K562 (cell line): Measurements from ENCODE around the gene KCNJ14. TPM values are rescaled to one million over a fixed set of nuclear protein-coding genes. Genes with fewer than 3 reads are reported as not detected.

Experiments used
- ATAC-seq: fragments of 200-7000 bp; cut with Tn5 transposase; 3 replicates; pipeline ENCODE4 v1.9.1; 2020; ENCODE audit warnings: moderate library complexity
- BruUV-seq: library from RNA; stranded (reverse); fragments of 400-500 nt; replicated peaks from 2 replicates; lab custom pipeline; 2021; lab: Mats Ljungman, UMichigan
- CTCF ChIA-PET: fragments of 300-600 bp; formaldehyde crosslinking; extraction: SDS; loops from one replicate; lab custom pipeline; 2021; ENCODE audit warnings: low intra/inter-chr PET ratio; lab: Yijun Ruan, JAX
- POLR2A ChIA-PET: fragments of 300-600, 350-650 bp; sonication (Branson Sonifier 250); formaldehyde crosslinking; extraction: SDS; loops from one replicate; lab custom pipeline; 2021; ENCODE audit warnings: antibody characterized with exemption, inconsistent platforms; lab: Yijun Ruan, JAX
- DNase-seq, 4 experiments: peaks; one replicate each; pipeline versions ENCODE4 v3.0.0 to v3.0.0-alpha.2; 2011 to 2018; ENCODE audit warnings: low spot score in 3 of 4, mixed read lengths in 3 of 4; ENCODE audit errors: extremely low read depth in 1 of 4
- FAIRE-seq: peaks from 2 replicates; lab custom pipeline; 2011; peaks lifted over from hg19 to GRCh38; lab: Jason Lieb, UNC
- H2AFZ ChIP-seq: 2 replicates; pipeline ENCODE4 v1.6.0; 2011; ENCODE audit warnings: low read depth, low read length, control low read depth, inconsistent platforms
- H3K27ac ChIP-seq: fragments of 200-600 bp; 3 replicates; pipeline ENCODE4 v1.8.0; 2011; ENCODE audit warnings: low read depth, mild to moderate bottlenecking, control low read depth, inconsistent platforms, low read length, moderate library complexity, mixed read lengths; ENCODE audit errors: extremely low read depth
- H3K27me3 ChIP-seq, 2 experiments: fragments of 300-600 bp in 1 of 2; 2 replicates in 1 of 2; 3 replicates in 1 of 2; pipeline versions ENCODE4 v1.6.0 to v1.8.0; 2011; ENCODE audit warnings: inconsistent platforms in 2 of 2, low read length in 2 of 2, mild to moderate bottlenecking in 1 of 2, mixed read lengths in 1 of 2, moderate library complexity in 1 of 2; ENCODE audit not compliant: control insufficient read depth in 2 of 2, insufficient read depth in 2 of 2
- H3K36me3 ChIP-seq: fragments of 300-600 bp; 3 replicates; pipeline ENCODE4 v1.8.0; 2011; ENCODE audit warnings: mild to moderate bottlenecking, low read length, inconsistent platforms; ENCODE audit not compliant: control insufficient read depth, insufficient read depth
- H3K4me1 ChIP-seq, 2 experiments: fragments of 200-600 bp in 1 of 2; replicated peaks in 1 of 2; 2 replicates in 1 of 2; 3 replicates in 1 of 2; pipeline versions ENCODE4 v1.5.1 to v1.8.0; 2011; ENCODE audit warnings: inconsistent platforms in 2 of 2, low read length in 2 of 2, mild to moderate bottlenecking in 1 of 2, mixed read lengths in 1 of 2, moderate library complexity in 1 of 2; ENCODE audit not compliant: control insufficient read depth in 2 of 2, insufficient read depth in 2 of 2
- H3K4me2 ChIP-seq: 2 replicates; pipeline ENCODE4 v1.6.1; 2011; ENCODE audit warnings: low read length, control low read depth, inconsistent platforms, mixed read lengths; ENCODE audit not compliant: insufficient read depth
- H3K4me3 ChIP-seq: fragments of 200-600 bp; sonication (generic), shearing (Covaris generic); 2 replicates; pipeline ENCODE4 v1.5.1; 2016; ENCODE audit warnings: control low read depth, inconsistent platforms
- H3K79me2 ChIP-seq: fragments of 200-600 bp; 3 replicates; pipeline ENCODE4 v1.8.0; 2011; ENCODE audit warnings: low read length, inconsistent platforms; ENCODE audit not compliant: control insufficient read depth, insufficient read depth
- H3K9ac ChIP-seq, 2 experiments: 2 replicates each; pipeline versions ENCODE4 v1.6.0 to v1.6.1; 2011; ENCODE audit warnings: low read depth in 2 of 2, low read length in 2 of 2, control low read depth in 1 of 2, inconsistent platforms in 1 of 2, mild to moderate bottlenecking in 1 of 2, mixed read lengths in 1 of 2; ENCODE audit not compliant: insufficient read depth in 1 of 2
- H3K9me1 ChIP-seq: one replicate; pipeline ENCODE4 v1.6.0; 2011; ENCODE audit warnings: inconsistent platforms, mild to moderate bottlenecking, low read length, moderate library complexity; ENCODE audit not compliant: control insufficient read depth, insufficient read depth
- H3K9me3 ChIP-seq: replicated peaks from 2 replicates; pipeline ENCODE4 v1.5.1; 2011; ENCODE audit warnings: low read depth, low read length, inconsistent platforms; ENCODE audit not compliant: control insufficient read depth, insufficient read depth
- H4K20me1 ChIP-seq: replicated peaks from 2 replicates; pipeline ENCODE4 v1.6.1; 2011; ENCODE audit warnings: low read length, inconsistent platforms, mixed read lengths; ENCODE audit not compliant: control insufficient read depth, insufficient read depth
- BACH1 ChIP-seq: fragments of 200-800 bp; sonication (Bioruptor generic); IDR thresholded peaks from 2 replicates; pipeline ENCODE4 v1.6.1; 2016; ENCODE audit warnings: missing genetic modification characterization, missing compliant biosample characterization
- CBFA2T2 ChIP-seq: fragments of 450-650 bp; conservative IDR thresholded peaks from 2 replicates; pipeline ENCODE4 v1.6.1; 2017; ENCODE audit warnings: mild to moderate bottlenecking
- COPS2 ChIP-seq: fragments of 450-650 bp; conservative IDR thresholded peaks from 2 replicates; pipeline ENCODE4 v1.6.1; 2016; ENCODE audit warnings: mild to moderate bottlenecking, moderate library complexity
- ESRRB ChIP-seq: fragments of 250-450 bp; sonication (Bioruptor Pico); IDR thresholded peaks from 2 replicates; pipeline ENCODE4 v1.5.0; 2020; ENCODE audit warnings: mild to moderate bottlenecking, moderate library complexity, borderline replicate concordance
- MCM7 ChIP-seq, 2 experiments: fragments of 450-650 bp; IDR thresholded peaks; 2 replicates each; pipeline ENCODE4 v1.6.1; 2016 to 2018
- POLR2G ChIP-seq: fragments of 200-400 bp; formaldehyde crosslinking; IDR thresholded peaks from 2 replicates; pipeline ENCODE4 v1.6.1; 2017; ENCODE audit warnings: low read depth, mild to moderate bottlenecking, antibody characterized with exemption, low read length, moderate library complexity
- RAD21 ChIP-seq, 2 experiments: fragments of 250-450 bp in 1 of 2; fragments of 450-650 bp in 1 of 2; sonication (Bioruptor Pico) in 1 of 2; formaldehyde crosslinking in 1 of 2; IDR thresholded peaks in 1 of 2; conservative IDR thresholded peaks in 1 of 2; 2 replicates each; pipeline versions ENCODE4 v1.4.0 to v1.8.0; 2020 to 2022; ENCODE audit warnings: mild to moderate bottlenecking in 2 of 2, moderate library complexity in 1 of 2
- SMARCA4 ChIP-seq: fragments of 450-650 bp; IDR thresholded peaks from 2 replicates; pipeline ENCODE4 v1.6.1; 2016
- SREBF1 ChIP-seq: fragments of 150-350 bp; IDR thresholded peaks from 2 replicates; pipeline ENCODE4 v1.6.1; 2014; ENCODE audit warnings: antibody characterized with exemption, low read depth, low read length, borderline replicate concordance
- TAF1 ChIP-seq: IDR thresholded peaks from 2 replicates; pipeline ENCODE4 v1.6.1; 2011; ENCODE audit warnings: mild to moderate bottlenecking, low read length, moderate library complexity; ENCODE audit not compliant: insufficient read depth, control insufficient read depth, severe bottlenecking; ENCODE audit errors: extremely low read depth
- ZNF121 ChIP-seq: sonication (generic); formaldehyde crosslinking; conservative IDR thresholded peaks from 2 replicates; pipeline ENCODE4 v1.8.0; 2022; ENCODE audit warnings: missing genetic modification reagents
- ZNF57 ChIP-seq: fragments of 450-650 bp; formaldehyde crosslinking; IDR thresholded peaks from 2 replicates; pipeline ENCODE4 v1.4.0; 2020; ENCODE audit warnings: mild to moderate bottlenecking, moderate library complexity
- ZNF695 ChIP-seq: fragments of 450-650 bp; formaldehyde crosslinking; IDR thresholded peaks from 2 replicates; pipeline ENCODE4 v1.4.0; 2020; ENCODE audit warnings: mild to moderate bottlenecking, moderate library complexity
- WGBS: fragments of 100-300 bp; shearing (Covaris generic); methylation state at CpG from one replicate; pipeline ENCODE4 v1.1.6; 2016; ENCODE audit warnings: low coverage, mixed read lengths; ENCODE audit not compliant: insufficient coverage; ENCODE audit errors: missing lambda C conversion rate; 5-methylcytosine and 5-hydroxymethylcytosine counted together
- in situ Hi-C: fragments of 300-500 bp; cut with MboI; formaldehyde crosslinking; loops from 4 replicates; pipeline ENCODE4 v1.15.0; 2018; ENCODE audit warnings: inconsistent platforms, mixed read lengths
- intact Hi-C: fragments of 100-400 bp; cut with micrococcal nuclease; formaldehyde crosslinking; loops from 2 replicates; pipeline ENCODE4 v1.14.2; 2022
- polyA plus RNA-seq, 8 experiments: library from polyadenylated mRNA; depleted of rRNA in 4 of 8; stranded (reverse) in 5 of 8; unstranded in 3 of 8; fragments of >200 nt; fragmentation: Nextera tagmentation in 2 of 8; fragmentation: Illumina TruSeq in 1 of 8; extraction: Ambion mirVana in 2 of 8; extraction: Trizol in 1 of 8; gene quantifications; 2 replicates each; pipeline versions ENCODE4 v1.2.1 to v1.2.3, GENCODE V29; 2011 to 2014; ENCODE audit warnings: inconsistent platforms in 1 of 8, missing spikeins in 1 of 8
- total RNA-seq, 7 experiments: library from RNA; depleted of rRNA in 6 of 7; stranded (reverse); fragments of >200 nt in 6 of 7; fragmentation: Illumina TruSeq in 2 of 7; extraction: Trizol in 2 of 7; gene quantifications; 2 replicates each; pipeline versions ENCODE4 v1.2.1 to v1.2.3, GENCODE V29; 2011 to 2021; ENCODE audit warnings: low replicate concordance in 1 of 7
- TF ChIP-seq, protein P1 (sequence below): sonication (generic); formaldehyde crosslinking; IDR thresholded peaks from 2 replicates; pipeline ENCODE4 v1.8.1; 2023; ENCODE audit warnings: missing genetic modification reagents, mild to moderate bottlenecking, borderline replicate concordance
- TF ChIP-seq, protein P2 (sequence below): fragments of 450-650 bp; formaldehyde crosslinking; IDR thresholded peaks from 2 replicates; pipeline ENCODE4 v1.4.0; 2020; ENCODE audit warnings: mild to moderate bottlenecking, moderate library complexity

The KCNJ14 gene
- total and polyA plus RNA-seq, 9 of the 15 experiments (the other 6 are each of a cell fraction or from before 2014, with no cell fraction given), result 0.15 to 1.6 (median 0.49) TPM

DNA sequence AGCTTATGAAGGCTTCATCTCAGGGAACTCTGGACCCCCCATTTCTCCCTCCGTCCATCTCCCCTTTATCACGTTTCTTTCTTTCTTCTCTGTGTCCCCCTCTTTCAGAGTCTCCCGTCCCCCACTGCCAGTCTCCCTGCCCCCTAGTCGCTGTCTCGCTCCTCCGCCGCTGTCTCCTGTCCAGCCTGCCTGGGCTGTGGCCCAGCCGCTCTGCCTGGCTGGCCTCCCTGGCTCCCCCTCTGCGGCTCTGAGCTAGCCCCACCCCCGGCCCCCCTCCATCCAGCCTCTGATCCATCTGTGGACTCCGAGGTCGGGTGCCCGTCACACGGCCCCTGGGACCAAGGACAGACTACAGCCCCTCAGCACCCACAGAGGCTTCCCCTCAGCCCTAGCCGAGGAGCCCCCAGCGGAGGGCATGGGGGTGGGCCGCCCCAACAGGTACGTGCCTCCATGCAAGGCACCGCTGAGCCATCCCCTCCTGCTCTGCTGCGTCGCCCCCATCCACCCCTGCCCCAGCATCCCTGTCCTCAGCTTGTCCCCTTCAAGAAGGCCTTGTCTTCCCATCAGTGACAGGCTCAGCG, 1.1 kb upstream of the KCNJ14 start:
- H3K9me1 ChIP-seq, result no peaks in the 10 kb centered on the region
- peak overlapping the region in 1 of 2 experiments; percentile 74; a peak in 2 of 4 replicates for H3K9ac ChIP-seq
- peaks cover 92% of the 10 kb centered on the region for H3K36me3 ChIP-seq
- ChIA-PET CTCF (no interaction called here), POLR2A (no interaction called here)
- intact Hi-C loops (no loop called here), in situ Hi-C loops (no loop called here)
- no peak overlapping the region for H3K27ac ChIP-seq
- no peak overlapping the region for H3K4me3 ChIP-seq
- H4K20me1 ChIP-seq, result peaks cover 9% of the 10 kb centered on the region
- no peak for DNase-seq
- WGBS, result 93% methylated on average over 14 of the region's 22 CpGs
- no peak overlapping the region for H2AFZ ChIP-seq
- ATAC-seq, result no peak
- BruUV-seq, result no TSS peak
- FAIRE-seq, result no peak
- H3K4me1 ChIP-seq, result peaks cover 0 to 39% of the 10 kb centered on the region in 2 experiments; a peak in 2 of 5 replicates
- no peak overlapping the region for H3K4me2 ChIP-seq
- H3K9me3 ChIP-seq, result no peaks in the 10 kb centered on the region
- H3K27me3 ChIP-seq, result no peaks in the 10 kb centered on the region
- peaks cover 12% of the 10 kb centered on the region for H3K79me2 ChIP-seq
- TF ChIP-seq CBFA2T2 (no peak), SMARCA4 (no peak), COPS2 (no peak), BACH1 (tag) (no peak), TAF1 (no peak), ESRRB (CRISPR knock-in tag) (no peak), ZNF695 (CRISPR knock-in tag) (no peak), ZNF57 (no peak), RAD21 (CRISPR knock-in tag; conservative IDR thresholded peaks at IDR 0.05 in 1 of 2, IDR thresholded peaks at IDR 0.05 in 1 of 2) (no peak), ZNF121 (CRISPR knock-in tag) (no peak), MCM7 (IDR thresholded peaks at IDR 0.05) (no peak), SREBF1 (no peak), POLR2G (peak; percentile 29; the same call in 1 of the 2 replicates)
- TF ChIP-seq, protein P1, sequence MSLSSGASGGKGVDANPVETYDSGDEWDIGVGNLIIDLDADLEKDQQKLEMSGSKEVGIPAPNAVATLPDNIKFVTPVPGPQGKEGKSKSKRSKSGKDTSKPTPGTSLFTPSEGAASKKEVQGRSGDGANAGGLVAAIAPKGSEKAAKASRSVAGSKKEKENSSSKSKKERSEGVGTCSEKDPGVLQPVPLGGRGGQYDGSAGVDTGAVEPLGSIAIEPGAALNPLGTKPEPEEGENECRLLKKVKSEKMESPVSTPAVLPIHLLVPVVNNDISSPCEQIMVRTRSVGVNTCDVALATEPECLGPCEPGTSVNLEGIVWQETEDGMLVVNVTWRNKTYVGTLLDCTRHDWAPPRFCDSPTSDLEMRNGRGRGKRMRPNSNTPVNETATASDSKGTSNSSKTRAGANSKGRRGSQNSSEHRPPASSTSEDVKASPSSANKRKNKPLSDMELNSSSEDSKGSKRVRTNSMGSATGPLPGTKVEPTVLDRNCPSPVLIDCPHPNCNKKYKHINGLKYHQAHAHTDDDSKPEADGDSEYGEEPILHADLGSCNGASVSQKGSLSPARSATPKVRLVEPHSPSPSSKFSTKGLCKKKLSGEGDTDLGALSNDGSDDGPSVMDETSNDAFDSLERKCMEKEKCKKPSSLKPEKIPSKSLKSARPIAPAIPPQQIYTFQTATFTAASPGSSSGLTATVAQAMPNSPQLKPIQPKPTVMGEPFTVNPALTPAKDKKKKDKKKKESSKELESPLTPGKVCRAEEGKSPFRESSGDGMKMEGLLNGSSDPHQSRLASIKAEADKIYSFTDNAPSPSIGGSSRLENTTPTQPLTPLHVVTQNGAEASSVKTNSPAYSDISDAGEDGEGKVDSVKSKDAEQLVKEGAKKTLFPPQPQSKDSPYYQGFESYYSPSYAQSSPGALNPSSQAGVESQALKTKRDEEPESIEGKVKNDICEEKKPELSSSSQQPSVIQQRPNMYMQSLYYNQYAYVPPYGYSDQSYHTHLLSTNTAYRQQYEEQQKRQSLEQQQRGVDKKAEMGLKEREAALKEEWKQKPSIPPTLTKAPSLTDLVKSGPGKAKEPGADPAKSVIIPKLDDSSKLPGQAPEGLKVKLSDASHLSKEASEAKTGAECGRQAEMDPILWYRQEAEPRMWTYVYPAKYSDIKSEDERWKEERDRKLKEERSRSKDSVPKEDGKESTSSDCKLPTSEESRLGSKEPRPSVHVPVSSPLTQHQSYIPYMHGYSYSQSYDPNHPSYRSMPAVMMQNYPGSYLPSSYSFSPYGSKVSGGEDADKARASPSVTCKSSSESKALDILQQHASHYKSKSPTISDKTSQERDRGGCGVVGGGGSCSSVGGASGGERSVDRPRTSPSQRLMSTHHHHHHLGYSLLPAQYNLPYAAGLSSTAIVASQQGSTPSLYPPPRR, result no peak
- TF ChIP-seq, protein P2, sequence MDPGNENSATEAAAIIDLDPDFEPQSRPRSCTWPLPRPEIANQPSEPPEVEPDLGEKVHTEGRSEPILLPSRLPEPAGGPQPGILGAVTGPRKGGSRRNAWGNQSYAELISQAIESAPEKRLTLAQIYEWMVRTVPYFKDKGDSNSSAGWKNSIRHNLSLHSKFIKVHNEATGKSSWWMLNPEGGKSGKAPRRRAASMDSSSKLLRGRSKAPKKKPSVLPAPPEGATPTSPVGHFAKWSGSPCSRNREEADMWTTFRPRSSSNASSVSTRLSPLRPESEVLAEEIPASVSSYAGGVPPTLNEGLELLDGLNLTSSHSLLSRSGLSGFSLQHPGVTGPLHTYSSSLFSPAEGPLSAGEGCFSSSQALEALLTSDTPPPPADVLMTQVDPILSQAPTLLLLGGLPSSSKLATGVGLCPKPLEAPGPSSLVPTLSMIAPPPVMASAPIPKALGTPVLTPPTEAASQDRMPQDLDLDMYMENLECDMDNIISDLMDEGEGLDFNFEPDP (CRISPR knock-in tag), result no peak
